ENCODE data around the gene RFC2.

DNA sequence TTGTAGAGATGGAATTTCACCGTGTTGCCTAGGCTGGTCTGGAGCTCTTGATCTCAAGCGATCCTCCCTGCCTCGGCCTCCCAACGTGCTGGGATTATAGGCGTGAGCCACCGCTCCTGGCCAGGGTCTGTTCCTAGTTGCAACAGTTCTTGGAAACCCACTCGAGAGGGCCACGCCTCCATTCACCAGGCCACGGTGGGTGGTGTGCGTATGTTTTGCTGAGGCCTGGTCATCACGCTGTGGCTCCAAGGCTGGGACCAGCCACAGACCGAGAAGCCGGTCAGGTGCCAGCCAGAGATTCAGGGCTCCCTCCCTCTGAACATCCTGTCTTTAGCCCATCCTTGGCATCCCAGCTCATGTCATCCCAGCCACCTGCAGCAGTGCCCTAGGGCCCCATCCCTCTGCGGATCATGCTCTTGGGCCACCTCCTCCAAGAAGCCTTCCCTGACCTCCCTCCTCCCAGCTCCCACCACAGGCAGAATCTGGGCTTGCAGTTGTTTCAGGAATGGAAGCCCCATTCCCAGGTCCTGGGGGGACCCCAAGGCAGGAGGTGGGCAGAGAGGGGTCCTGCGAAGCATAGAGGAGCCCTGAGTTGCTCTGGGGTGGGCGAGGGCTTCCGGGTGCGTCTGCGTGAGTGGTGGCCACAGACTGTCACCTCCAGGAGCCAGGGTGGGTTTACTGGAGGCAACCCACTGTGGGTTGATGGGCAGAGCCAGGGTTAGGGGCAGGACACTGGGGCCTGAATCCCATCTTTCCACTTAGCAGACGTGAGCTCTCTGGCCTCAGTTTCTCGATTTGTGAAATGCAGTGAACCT lies 39.2 kb downstream of the RFC2 start:
- TF ChIP-seq CTCF (conservative IDR thresholded peaks at IDR 0.05; ENCODE audit: low read length): no peak
- no peak for TF ChIP-seq EZH2phosphoT487 (IDR thresholded peaks at IDR 0.05; ENCODE audit: borderline replicate concordance, low read depth, low read length)

Measured in OCI-LY7 (cell line).